Measurements from ENCODE around the gene MIPOL1. TPM values are rescaled to one million over a fixed set of nuclear protein-coding genes. Genes with fewer than 3 reads are reported as not detected.
A peak's percentile ranks its signal among the peaks of the same experiment; 100 is the strongest.

The MIPOL1 gene
- total RNA-seq, 1 donor from 2014 or later, result 8.9 TPM

DNA sequence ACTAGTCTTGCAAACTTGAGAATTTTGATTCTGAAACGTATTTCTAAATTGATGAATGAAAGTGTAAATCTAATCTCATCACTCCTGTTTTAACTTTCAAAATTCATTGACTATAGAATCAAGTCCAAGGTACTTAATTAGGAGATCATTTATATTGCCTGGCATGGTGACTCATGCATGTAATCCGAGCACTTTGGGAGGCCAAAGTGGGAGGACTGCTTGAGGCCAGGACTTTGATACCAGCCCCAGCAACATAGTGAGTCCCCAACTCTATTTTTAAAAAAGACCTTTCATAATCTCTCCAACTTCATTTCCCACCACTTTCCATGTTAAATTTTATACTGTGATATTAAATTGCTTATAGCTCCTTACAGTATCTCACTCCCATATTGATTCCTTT is 3.0 kb upstream of the MIPOL1 start:
- peaks cover 6% of the 10 kb centered on the region for H3K9me3 ChIP-seq (replicated peaks)
- no peak for DNase-seq
- TF ChIP-seq CTCF (IDR thresholded peaks at IDR 0.05; ENCODE audit: borderline replicate concordance), result no peak
- intact Hi-C loops (cut with micrococcal nuclease), result no loop called here
- no peaks in the 10 kb centered on the region for H3K27me3 ChIP-seq (ENCODE audit: low read depth)
- no peak overlapping the region for H3K4me3 ChIP-seq
- H3K36me3 ChIP-seq, result no peaks in the 10 kb centered on the region
- no peak overlapping the region for H3K27ac ChIP-seq (replicated peaks)
- peaks cover 14% of the 10 kb centered on the region for H3K4me1 ChIP-seq

GRCh38 chr14:37195327-37195726 is 2.4 kb upstream of the MIPOL1 start:
- no peak for DNase-seq
- no peaks in the 10 kb centered on the region for H3K9me3 ChIP-seq (replicated peaks)
- H3K27ac ChIP-seq (replicated peaks), result no peak overlapping the region
- intact Hi-C loops (cut with micrococcal nuclease), result no loop called here
- H3K27me3 ChIP-seq (ENCODE audit: low read depth), result no peaks in the 10 kb centered on the region
- TF ChIP-seq CTCF (IDR thresholded peaks at IDR 0.05; ENCODE audit: borderline replicate concordance), result no peak
- no peak overlapping the region for H3K4me3 ChIP-seq
- H3K4me1 ChIP-seq, result peaks cover 14% of the 10 kb centered on the region
- H3K36me3 ChIP-seq, result no peaks in the 10 kb centered on the region

DNA sequence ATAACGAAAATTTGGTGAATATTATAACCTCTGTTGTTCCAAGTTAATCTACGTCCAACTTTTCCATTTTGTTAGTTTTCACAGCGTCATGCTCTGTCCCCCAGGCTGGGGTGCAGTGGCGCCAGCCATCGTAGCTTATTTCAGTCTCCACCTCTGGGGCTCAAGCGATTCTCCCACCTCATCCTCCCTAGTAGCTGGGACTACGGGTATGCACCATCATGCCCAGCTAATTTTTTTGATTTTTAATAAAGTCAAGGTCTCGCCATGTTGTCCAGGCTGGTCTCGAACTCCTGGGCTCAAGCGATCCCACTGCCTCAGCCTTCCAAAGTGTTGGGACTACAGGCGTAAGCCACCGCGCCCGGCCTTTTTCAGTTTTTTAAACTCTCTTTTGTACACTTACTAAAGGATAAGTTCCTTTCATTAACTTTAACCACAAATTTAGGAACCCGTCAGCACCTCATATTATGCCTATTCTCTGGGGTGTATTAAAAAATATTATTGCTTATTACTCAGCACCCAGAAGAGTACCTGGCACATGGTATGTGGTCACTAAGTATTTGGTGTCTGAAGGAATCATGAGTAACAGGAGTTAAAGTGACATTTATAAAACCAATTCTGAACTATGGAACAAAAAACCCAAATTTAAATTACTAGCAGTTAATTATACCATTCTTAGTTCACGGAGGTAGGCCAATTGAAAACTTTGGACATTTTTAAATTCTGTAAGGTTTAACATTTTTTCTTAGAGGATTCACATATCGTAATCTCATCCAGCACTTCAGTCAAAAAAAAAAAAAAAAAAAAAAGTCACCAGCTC is 925 bp upstream of the MIPOL1 start:
- no peak for TF ChIP-seq CTCF (IDR thresholded peaks at IDR 0.05; ENCODE audit: borderline replicate concordance)
- intact Hi-C loops (cut with micrococcal nuclease), result no loop called here

GRCh38 chr14:37198273-37198598 is 499 bp downstream of the MIPOL1 start:
- TF ChIP-seq CTCF (IDR thresholded peaks at IDR 0.05; ENCODE audit: borderline replicate concordance), result no peak
- peak overlapping the region; percentile 86 for H3K27ac ChIP-seq (replicated peaks)
- intact Hi-C loops (cut with micrococcal nuclease), result no loop called here
- no peak for DNase-seq
- H3K4me1 ChIP-seq, result peaks cover 14% of the 10 kb centered on the region
- no peaks in the 10 kb centered on the region for H3K36me3 ChIP-seq
- H3K4me3 ChIP-seq, result peak overlapping the region; percentile 68
- H3K27me3 ChIP-seq (ENCODE audit: low read depth), result no peaks in the 10 kb centered on the region
- no peaks in the 10 kb centered on the region for H3K9me3 ChIP-seq (replicated peaks)

More for the DNA sequence above, 925 bp upstream of the MIPOL1 start:
- Histone ChIP-seq H3K27ac (replicated peaks) (peak overlapping the region; percentile 86), H3K27me3 (ENCODE audit: low read depth) (no peaks in the 10 kb centered on the region), H3K36me3 (no peaks in the 10 kb centered on the region), H3K4me1 (peaks cover 14% of the 10 kb centered on the region), H3K9me3 (replicated peaks) (no peaks in the 10 kb centered on the region), H3K4me3 (peak overlapping the region; percentile 68)
- DNase-seq, result no peak

DNA sequence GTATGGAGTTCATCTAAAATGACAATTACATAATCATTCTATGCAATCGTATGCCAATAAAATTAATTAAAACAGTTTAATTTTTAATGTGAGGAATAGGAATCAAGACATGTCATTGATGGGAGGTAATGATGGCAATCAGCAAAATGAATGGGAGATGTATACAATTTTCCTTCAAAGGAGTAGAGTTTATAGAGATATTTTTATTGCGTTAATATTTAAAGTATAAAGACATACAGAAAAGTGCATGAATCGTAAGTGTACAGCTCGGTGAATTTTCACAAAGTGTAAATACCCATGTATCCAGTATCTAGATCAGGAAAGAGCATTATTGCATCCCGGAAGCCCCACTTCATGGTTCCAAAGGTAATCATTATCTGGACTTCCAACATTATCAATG is 1.2 kb downstream of the MIPOL1 start:
- Histone ChIP-seq H3K4me3 (peak overlapping the region; percentile 68), H3K27ac (replicated peaks) (peak overlapping the region; percentile 86), H3K36me3 (no peaks in the 10 kb centered on the region), H3K9me3 (replicated peaks) (no peaks in the 10 kb centered on the region), H3K4me1 (peaks cover 14% of the 10 kb centered on the region), H3K27me3 (ENCODE audit: low read depth) (no peaks in the 10 kb centered on the region)
- no peak for TF ChIP-seq CTCF (IDR thresholded peaks at IDR 0.05; ENCODE audit: borderline replicate concordance)
- intact Hi-C loops (cut with micrococcal nuclease), result no loop called here
- no peak for DNase-seq
